Putamen (tissue), 1 donor: ENCODE data around the gene PARM1.
"Not testable (repeated sequence)": the region's sequence is repeated elsewhere in the genome, so short reads cannot be mapped to it uniquely, and the experiment has no call there.

Experiments used
- DNase-seq: peaks from one replicate; pipeline ENCODE4 v3.0.0-alpha.2; 2016; ENCODE audit warnings: low spot score

The PARM1 gene

DNA sequence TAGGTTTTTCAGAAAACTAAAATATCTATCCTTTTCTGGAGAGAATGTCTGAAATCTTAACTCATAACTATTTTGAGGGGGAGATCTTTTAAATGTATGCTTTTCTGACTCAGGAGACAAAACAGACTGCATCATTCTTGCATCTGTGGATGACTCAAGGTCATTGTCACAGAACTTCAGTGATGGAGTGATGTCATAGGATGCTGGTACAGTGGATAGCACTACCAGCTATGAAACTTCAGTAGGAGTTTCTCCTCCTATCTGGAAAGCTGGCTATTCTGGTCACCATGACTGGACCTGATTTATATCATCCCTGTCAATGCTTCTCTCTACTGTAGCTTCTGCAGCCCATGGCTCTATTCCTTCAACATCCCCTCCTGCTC lies 50.3 kb downstream of the PARM1 start:
- DNase-seq: no peak

GRCh38 chr4:74990276-74990875 lies 57.5 kb downstream of the PARM1 start:
- no peak for DNase-seq

DNA sequence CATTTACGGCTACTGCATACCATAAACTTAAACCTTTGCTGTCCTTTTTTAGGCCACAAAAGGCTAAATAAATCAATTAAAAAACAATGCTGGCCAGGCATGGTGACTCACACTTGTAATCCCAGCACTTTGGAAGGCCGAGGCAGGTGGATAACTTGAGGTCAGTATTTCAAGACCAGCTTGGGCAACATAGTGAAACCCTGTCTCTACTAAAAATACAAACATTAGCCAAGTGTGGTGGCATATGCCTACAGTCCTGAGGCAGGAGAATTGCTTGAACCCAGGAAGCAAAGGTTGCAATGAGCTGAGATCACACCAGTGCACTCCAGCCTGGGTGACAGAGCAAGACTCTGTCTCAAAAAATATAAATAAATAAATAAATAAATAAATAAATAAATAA lies 61.5 kb downstream of the PARM1 start:
- not testable (repeated sequence) for DNase-seq

GRCh38 chr4:74996996-74997395 lies 64.1 kb downstream of the PARM1 start:
- DNase-seq: peak; percentile 26

- DNase-seq: peak; percentile 40
Measured at GRCh38 chr4:74997948-74998729, 65.2 kb downstream of the PARM1 start.

DNA sequence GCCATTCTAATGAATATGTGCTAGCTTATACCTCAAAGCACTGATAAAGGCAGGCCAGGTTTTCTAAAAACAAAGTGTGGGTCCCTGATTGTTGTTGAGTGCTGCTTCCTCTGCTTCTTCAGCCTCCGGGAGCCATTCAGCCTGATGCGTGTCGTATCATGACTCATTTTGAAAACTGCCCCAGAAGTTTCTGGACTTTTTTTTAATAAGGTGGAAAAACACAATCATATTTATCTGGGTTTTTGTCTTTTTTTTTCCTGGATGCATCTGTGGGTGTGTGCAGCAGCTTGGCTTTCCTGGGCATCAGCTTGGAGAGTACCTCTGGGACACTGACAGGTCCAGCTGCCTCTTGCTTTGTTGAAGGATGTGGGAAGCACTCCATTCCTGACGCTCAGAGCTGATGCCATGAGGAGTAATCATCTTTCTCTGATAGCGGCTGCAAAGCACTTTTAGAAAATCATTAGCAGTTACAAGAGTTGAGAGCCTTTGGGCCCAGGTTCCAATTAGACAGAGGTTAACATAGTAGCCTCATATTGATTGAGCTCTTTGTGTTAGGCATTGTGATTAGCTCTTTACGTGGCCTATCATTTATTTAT lies 66.9 kb downstream of the PARM1 start:
- no peak for DNase-seq

DNA sequence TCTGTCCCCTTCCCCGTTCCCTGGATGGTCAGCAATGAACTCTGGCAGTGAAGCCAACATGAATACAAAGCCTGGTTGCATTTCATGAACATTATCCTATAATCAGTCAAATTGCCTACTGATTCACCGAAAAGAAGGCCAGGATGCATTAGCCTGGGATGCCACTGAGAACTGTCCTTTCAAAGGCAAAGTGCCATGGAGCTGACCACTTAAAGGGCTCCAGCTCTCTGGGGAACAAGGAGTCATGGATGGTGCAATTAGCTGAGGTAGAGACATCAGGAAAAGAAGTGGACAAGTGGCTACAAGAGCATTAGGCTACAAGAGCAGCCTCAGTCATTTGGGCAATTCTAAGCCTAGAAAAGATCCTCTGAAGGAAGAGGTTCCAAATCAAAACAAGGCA lies 69.0 kb downstream of the PARM1 start:
- no peak for DNase-seq

GRCh38 chr4:75002381-75002780 lies 69.5 kb downstream of the PARM1 start:
- no peak for DNase-seq

- no peak for DNase-seq
Measured at GRCh38 chr4:75003979-75004378, 71.1 kb downstream of the PARM1 start.

GRCh38 chr4:75004755-75005668 lies 72.1 kb downstream of the PARM1 start:
- no peak for DNase-seq

GRCh38 chr4:75005727-75006126 lies 72.8 kb downstream of the PARM1 start:
- DNase-seq: no peak

GRCh38 chr4:75007891-75008290 lies 75.0 kb downstream of the PARM1 start:
- DNase-seq: no peak

GRCh38 chr4:75009138-75009537 lies 76.2 kb downstream of the PARM1 start:
- no peak for DNase-seq

- no peak for DNase-seq
Measured at GRCh38 chr4:75011131-75011795, 78.3 kb downstream of the PARM1 start.

GRCh38 chr4:75015627-75016026 lies 82.7 kb downstream of the PARM1 start:
- DNase-seq: no peak

- DNase-seq: no peak
Measured at GRCh38 chr4:75016472-75016871, 83.6 kb downstream of the PARM1 start.

DNA sequence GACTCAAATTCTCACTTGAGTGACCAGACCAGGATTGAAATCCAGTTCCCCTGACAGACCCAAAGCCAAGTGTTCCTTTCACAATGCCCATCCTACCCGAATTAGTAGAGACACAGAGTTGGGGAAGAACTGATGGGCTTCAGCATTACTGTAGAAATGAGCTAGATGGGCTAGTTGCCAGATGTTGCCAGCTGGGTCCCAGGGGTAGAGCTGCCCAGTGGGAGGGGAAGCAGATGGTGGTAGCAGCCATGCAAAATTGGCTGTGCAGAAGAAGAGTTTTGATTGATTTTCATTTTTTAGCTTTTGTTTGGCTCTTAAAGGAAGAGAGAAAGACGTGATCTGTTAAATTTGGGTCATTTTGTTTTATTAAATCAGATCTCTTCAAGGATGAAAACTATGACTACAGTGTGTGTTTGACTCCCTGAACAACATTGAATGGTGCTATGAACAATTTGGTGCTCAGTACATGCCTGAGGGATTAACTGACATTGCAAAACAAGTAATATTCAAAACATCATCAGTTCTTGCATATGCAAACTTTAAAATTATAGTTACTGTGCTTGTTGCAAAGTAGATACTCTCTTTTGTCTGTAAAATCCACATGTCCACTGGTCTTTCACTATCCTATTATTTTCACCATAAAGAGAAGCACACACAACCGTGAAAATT lies 86.0 kb downstream of the PARM1 start:
- DNase-seq: no peak

DNA sequence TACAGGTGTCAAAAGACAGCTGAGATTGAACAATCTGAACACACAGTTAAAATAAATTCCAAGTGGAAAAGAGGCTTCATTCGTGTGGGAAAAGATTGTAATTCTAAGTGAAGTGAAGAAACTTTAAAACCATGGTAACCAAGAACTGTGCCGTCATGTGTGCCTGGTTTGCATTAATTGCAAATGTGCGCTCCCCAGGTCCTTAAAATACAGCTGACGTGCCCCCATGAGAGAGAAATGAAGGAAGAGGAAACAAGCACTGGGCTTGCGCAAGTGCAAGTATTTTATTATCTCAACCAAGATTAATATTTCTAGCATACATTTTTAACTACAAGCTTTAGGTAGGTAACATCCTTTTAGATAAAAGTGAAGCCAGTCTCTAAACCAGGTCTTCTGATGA lies 92.5 kb downstream of the PARM1 start:
- peak; percentile 47 for DNase-seq

GRCh38 chr4:75028196-75028854 lies 95.4 kb downstream of the PARM1 start:
- no peak for DNase-seq

DNA sequence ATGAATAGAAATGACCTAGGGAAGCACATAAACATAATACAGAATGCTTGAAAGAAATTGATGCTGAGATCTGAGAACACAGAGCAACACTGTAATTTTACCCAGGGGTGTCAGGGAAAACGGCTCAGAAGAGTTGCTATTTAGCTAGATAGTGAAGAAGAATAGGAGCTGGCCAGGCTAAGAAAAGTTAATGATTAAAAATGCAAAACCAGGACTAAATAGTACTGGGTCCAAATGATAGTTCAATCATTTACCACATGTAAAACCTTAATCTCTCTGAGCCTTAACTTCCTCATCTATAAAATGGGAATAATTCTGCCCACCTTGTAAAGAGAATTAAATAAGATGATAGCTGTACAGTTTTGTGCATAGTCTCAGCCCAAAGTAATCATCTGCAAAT lies 97.1 kb downstream of the PARM1 start:
- DNase-seq: no peak
